Measurements from ENCODE around the gene PDSS1.
"Not testable (repeated sequence)": the region's sequence is repeated elsewhere in the genome, so short reads cannot be mapped to it uniquely, and the experiment has no call there.

The PDSS1 gene

GRCh38 chr10:26741368-26741767 is 43.9 kb downstream of the PDSS1 start:
- no peak for DNase-seq

GRCh38 chr10:26743091-26743490 is 45.6 kb downstream of the PDSS1 start:
- DNase-seq = no peak

- no peak for DNase-seq
Observed at GRCh38 chr10:26743841-26744240, 46.3 kb downstream of the PDSS1 start.

GRCh38 chr10:26746061-26746460 is 48.6 kb downstream of the PDSS1 start:
- DNase-seq = no peak

GRCh38 chr10:26755443-26755903 is 58.0 kb downstream of the PDSS1 start:
- no peak for DNase-seq

GRCh38 chr10:26759008-26759407 is 61.5 kb downstream of the PDSS1 start:
- DNase-seq = no peak

- DNase-seq = no peak
Observed at GRCh38 chr10:26765549-26765948, 68.0 kb downstream of the PDSS1 start.

GRCh38 chr10:26770069-26770468 is 72.6 kb downstream of the PDSS1 start:
- no peak for DNase-seq

GRCh38 chr10:26773633-26774032 is 76.1 kb downstream of the PDSS1 start:
- no peak for DNase-seq

GRCh38 chr10:26776258-26776657 is 78.8 kb downstream of the PDSS1 start:
- no peak for DNase-seq

GRCh38 chr10:26777686-26778085 is 80.2 kb downstream of the PDSS1 start:
- no peak for DNase-seq

- no peak for DNase-seq
Observed at GRCh38 chr10:26779176-26779860, 81.8 kb downstream of the PDSS1 start.

- DNase-seq = no peak
Observed at GRCh38 chr10:26780106-26780792, 82.7 kb downstream of the PDSS1 start.

GRCh38 chr10:26780793-26781601 is 83.5 kb downstream of the PDSS1 start:
- peak; percentile 7 for DNase-seq

GRCh38 chr10:26781797-26782196 is 84.3 kb downstream of the PDSS1 start:
- DNase-seq = no peak

GRCh38 chr10:26787362-26787761 is 89.9 kb downstream of the PDSS1 start:
- no peak for DNase-seq

- not testable (repeated sequence) for DNase-seq
Observed at GRCh38 chr10:26789779-26790178, 92.3 kb downstream of the PDSS1 start.

GRCh38 chr10:26790221-26790995 is 92.9 kb downstream of the PDSS1 start:
- no peak for DNase-seq

- DNase-seq = no peak
Observed at GRCh38 chr10:26792758-26793495, 95.4 kb downstream of the PDSS1 start.

All from CD4-positive, alpha-beta T cell treated with Interleukin-17A for 1 hour (primary cell).